H1 (cell line): ENCODE data around the gene NLRC5. TPM values are rescaled to one million over a fixed set of nuclear protein-coding genes. Genes with fewer than 3 reads are reported as not detected.

Experiments used
- HDAC6 ChIP-seq: IDR thresholded peaks from one replicate; pipeline ENCODE4 v1.7.1; 2012; ENCODE audit warnings: low read depth, mild to moderate bottlenecking, inconsistent platforms, low read length, moderate library complexity
- SP2 ChIP-seq: IDR thresholded peaks from 2 replicates; pipeline ENCODE4 v1.6.1; 2012; ENCODE audit warnings: mild to moderate bottlenecking, low read length, inconsistent platforms
- polyA plus RNA-seq, 7 experiments: library from polyadenylated mRNA; depleted of rRNA in 3 of 7; stranded (reverse) in 5 of 7; unstranded in 2 of 7; fragments of >200 nt in 5 of 7; fragments of 200-250 nt in 2 of 7; gene quantifications; 1 replicate in 5 of 7; 2 replicates in 1 of 7; 4 replicates in 1 of 7; pipeline versions ENCODE4 v1.2.1 to v1.2.3, GENCODE V29; 2011 to 2013; ENCODE audit warnings: missing spikeins in 2 of 7, mixed read lengths in 2 of 7
- total RNA-seq: library from RNA; stranded (reverse); fragmentation: NEBNext Ultra II Directional; extraction: Animal tissue kit (Norgen Biotek cat#: 25700); gene quantifications from 2 replicates; pipeline ENCODE4 v1.2.1, GENCODE V29; 2021
- TF ChIP-seq, protein P1 (sequence below): fragments of 300-600 bp; sonication (generic); IDR thresholded peaks from 2 replicates; pipeline ENCODE4 v1.7.1; 2012; ENCODE audit warnings: low read length, moderate library complexity, mild to moderate bottlenecking, inconsistent platforms; ENCODE audit not compliant: insufficient replicate concordance

Gene NLRC5
- total and polyA plus RNA-seq, 2 of the 8 experiments (the other 6 are each of a cell fraction or from before 2014, with no cell fraction given): 2.2 to 3.2 TPM

GRCh38 chr16:57054338-57054737, 65.0 kb downstream of the NLRC5 start (continued):
- TF ChIP-seq, protein P1, sequence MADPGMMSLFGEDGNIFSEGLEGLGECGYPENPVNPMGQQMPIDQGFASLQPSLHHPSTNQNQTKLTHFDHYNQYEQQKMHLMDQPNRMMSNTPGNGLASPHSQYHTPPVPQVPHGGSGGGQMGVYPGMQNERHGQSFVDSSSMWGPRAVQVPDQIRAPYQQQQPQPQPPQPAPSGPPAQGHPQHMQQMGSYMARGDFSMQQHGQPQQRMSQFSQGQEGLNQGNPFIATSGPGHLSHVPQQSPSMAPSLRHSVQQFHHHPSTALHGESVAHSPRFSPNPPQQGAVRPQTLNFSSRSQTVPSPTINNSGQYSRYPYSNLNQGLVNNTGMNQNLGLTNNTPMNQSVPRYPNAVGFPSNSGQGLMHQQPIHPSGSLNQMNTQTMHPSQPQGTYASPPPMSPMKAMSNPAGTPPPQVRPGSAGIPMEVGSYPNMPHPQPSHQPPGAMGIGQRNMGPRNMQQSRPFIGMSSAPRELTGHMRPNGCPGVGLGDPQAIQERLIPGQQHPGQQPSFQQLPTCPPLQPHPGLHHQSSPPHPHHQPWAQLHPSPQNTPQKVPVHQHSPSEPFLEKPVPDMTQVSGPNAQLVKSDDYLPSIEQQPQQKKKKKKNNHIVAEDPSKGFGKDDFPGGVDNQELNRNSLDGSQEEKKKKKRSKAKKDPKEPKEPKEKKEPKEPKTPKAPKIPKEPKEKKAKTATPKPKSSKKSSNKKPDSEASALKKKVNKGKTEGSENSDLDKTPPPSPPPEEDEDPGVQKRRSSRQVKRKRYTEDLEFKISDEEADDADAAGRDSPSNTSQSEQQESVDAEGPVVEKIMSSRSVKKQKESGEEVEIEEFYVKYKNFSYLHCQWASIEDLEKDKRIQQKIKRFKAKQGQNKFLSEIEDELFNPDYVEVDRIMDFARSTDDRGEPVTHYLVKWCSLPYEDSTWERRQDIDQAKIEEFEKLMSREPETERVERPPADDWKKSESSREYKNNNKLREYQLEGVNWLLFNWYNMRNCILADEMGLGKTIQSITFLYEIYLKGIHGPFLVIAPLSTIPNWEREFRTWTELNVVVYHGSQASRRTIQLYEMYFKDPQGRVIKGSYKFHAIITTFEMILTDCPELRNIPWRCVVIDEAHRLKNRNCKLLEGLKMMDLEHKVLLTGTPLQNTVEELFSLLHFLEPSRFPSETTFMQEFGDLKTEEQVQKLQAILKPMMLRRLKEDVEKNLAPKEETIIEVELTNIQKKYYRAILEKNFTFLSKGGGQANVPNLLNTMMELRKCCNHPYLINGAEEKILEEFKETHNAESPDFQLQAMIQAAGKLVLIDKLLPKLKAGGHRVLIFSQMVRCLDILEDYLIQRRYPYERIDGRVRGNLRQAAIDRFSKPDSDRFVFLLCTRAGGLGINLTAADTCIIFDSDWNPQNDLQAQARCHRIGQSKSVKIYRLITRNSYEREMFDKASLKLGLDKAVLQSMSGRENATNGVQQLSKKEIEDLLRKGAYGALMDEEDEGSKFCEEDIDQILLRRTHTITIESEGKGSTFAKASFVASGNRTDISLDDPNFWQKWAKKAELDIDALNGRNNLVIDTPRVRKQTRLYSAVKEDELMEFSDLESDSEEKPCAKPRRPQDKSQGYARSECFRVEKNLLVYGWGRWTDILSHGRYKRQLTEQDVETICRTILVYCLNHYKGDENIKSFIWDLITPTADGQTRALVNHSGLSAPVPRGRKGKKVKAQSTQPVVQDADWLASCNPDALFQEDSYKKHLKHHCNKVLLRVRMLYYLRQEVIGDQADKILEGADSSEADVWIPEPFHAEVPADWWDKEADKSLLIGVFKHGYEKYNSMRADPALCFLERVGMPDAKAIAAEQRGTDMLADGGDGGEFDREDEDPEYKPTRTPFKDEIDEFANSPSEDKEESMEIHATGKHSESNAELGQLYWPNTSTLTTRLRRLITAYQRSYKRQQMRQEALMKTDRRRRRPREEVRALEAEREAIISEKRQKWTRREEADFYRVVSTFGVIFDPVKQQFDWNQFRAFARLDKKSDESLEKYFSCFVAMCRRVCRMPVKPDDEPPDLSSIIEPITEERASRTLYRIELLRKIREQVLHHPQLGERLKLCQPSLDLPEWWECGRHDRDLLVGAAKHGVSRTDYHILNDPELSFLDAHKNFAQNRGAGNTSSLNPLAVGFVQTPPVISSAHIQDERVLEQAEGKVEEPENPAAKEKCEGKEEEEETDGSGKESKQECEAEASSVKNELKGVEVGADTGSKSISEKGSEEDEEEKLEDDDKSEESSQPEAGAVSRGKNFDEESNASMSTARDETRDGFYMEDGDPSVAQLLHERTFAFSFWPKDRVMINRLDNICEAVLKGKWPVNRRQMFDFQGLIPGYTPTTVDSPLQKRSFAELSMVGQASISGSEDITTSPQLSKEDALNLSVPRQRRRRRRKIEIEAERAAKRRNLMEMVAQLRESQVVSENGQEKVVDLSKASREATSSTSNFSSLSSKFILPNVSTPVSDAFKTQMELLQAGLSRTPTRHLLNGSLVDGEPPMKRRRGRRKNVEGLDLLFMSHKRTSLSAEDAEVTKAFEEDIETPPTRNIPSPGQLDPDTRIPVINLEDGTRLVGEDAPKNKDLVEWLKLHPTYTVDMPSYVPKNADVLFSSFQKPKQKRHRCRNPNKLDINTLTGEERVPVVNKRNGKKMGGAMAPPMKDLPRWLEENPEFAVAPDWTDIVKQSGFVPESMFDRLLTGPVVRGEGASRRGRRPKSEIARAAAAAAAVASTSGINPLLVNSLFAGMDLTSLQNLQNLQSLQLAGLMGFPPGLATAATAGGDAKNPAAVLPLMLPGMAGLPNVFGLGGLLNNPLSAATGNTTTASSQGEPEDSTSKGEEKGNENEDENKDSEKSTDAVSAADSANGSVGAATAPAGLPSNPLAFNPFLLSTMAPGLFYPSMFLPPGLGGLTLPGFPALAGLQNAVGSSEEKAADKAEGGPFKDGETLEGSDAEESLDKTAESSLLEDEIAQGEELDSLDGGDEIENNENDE: no peak
- TF ChIP-seq SP2: no peak
- TF ChIP-seq HDAC6: no peak
- TF ChIP-seq, all 59 proteins: peak for 0
